ENCODE data around the gene CMSS1.

The CMSS1 gene

DNA sequence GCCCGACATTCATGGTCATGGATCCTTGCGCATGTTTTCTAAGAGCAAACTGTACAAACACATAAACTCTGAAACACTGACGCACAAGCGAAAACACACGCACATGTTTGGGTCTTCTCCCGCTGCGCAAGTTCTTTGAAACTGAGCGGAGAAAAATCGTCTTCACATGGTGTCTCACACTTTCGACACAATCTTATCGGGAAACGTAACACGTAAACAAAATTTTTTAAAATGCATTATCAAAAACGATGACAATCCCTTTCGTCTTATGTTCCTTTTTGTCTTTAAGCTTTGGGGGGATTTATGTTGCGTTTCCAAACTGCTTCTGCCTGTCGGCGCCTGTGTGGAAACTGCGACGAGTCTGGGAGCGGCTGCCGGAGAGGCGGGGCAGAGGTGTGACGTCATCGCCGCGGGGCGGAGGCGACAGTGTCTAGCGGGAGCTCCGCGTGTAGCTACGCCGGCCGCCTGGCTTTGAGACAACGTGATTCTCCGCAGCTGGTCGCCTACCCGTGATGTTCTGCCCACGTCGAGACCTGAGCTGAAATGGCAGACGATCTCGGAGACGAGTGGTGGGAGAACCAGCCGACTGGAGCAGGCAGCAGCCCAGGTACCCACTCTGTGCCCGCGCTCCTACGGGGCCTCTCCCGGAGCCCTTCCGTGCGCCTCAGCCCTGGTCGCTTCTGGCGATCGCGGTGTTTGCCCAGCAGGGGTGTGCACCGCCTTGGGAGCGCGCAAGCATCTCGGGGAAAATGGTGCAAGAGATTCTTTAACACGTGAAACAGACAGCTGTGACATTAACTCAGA, at the start of gene CMSS1:
Gene CMSS1 (plus strand): TSS at position 426 of the 804 bp plus-strand sequence.
- TF ChIP-seq, protein P1, sequence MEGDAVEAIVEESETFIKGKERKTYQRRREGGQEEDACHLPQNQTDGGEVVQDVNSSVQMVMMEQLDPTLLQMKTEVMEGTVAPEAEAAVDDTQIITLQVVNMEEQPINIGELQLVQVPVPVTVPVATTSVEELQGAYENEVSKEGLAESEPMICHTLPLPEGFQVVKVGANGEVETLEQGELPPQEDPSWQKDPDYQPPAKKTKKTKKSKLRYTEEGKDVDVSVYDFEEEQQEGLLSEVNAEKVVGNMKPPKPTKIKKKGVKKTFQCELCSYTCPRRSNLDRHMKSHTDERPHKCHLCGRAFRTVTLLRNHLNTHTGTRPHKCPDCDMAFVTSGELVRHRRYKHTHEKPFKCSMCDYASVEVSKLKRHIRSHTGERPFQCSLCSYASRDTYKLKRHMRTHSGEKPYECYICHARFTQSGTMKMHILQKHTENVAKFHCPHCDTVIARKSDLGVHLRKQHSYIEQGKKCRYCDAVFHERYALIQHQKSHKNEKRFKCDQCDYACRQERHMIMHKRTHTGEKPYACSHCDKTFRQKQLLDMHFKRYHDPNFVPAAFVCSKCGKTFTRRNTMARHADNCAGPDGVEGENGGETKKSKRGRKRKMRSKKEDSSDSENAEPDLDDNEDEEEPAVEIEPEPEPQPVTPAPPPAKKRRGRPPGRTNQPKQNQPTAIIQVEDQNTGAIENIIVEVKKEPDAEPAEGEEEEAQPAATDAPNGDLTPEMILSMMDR (conservative IDR thresholded peaks at IDR 0.05; ENCODE audit: low read depth) = peak; percentile 29
- H3K27ac ChIP-seq = peak within 1 kb of the TSS; percentile 82
- POLR2A ChIA-PET (ENCODE audit: low non-redundant PET) = interaction anchor here (0.7 to 1.0 kb wide), 2 partner anchors 16 to 443 kb away, joined by 3 to 5 read pairs; partner anchors contain the start of gene TBC1D23
- CTCF ChIA-PET = interaction anchor here (0.5 to 1.2 kb wide), 3 partner anchors 9 to 1137 kb away, joined by 3 to 5 read pairs (median 3); no protein-coding TSS in a partner anchor
- peak; percentile 89 for DNase-seq (ENCODE audit: low spot score)

DNA sequence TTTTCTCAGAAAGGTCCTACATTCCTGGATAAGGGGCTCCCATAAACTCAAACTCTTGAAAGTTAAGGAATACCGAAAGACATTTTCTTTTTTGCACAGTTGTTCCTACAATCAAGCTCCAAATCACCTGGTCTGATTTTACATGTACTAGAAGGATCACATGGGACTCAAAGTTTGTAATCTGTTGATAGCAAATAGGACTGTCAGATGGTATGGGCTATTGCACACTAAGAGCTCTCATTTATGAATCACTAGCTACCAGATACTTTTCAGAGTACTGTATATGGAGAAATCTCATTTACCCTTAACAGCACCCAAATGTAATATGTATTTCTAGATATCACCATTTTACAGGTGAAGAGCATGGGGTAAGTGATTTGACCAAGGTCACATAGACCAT, 49.5 kb upstream of the CMSS1 start:
- POLR2A ChIA-PET (ENCODE audit: low non-redundant PET) = interaction anchor here (0.6 kb wide), 1 partner anchor 523 kb away, joined by 4 read pairs; no protein-coding TSS in a partner anchor
- CTCF ChIA-PET = no interaction called here
- TF ChIP-seq, protein P1 (conservative IDR thresholded peaks at IDR 0.05; ENCODE audit: low read depth) = no peak
- no peak overlapping the region for H3K27ac ChIP-seq
- no peak for DNase-seq (ENCODE audit: low spot score)

DNA sequence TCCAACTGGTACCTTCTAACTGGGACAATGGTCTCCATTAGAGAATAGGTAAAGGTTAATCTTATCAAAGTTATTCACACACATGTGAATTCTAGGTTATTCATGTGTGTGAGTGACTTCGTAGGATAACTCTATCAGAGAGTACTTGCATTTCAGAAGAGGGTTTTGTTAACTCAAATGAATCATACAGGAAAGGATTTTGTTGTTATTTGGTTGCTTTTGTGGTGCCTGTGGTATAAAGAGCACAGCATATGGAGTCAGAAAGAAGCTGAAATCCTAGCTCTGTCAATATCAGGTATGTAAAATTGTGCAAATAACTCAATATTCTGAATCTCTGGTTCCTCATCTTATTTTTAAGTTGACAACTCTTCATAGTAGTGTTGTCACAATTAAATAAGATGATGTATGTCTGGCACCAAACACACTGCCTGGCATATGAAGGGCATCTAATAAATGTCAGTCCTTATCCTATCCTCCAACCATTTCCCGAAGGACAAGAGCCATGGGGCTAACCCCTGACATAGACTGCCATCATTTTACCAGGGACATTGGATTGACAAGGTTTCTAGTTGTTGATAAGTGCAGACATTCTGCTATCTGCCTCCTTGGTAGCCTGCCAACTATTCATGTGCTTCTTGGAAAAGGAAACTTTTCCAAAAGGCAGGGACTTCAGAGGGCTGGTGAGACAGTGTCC, 48.7 kb upstream of the CMSS1 start:
- TF ChIP-seq, protein P1 (conservative IDR thresholded peaks at IDR 0.05; ENCODE audit: low read depth) = no peak
- ChIA-PET POLR2A (ENCODE audit: low non-redundant PET) (no interaction called here), CTCF (no interaction called here)
- H3K27ac ChIP-seq = no peak overlapping the region
- no peak for DNase-seq (ENCODE audit: low spot score)

DNA sequence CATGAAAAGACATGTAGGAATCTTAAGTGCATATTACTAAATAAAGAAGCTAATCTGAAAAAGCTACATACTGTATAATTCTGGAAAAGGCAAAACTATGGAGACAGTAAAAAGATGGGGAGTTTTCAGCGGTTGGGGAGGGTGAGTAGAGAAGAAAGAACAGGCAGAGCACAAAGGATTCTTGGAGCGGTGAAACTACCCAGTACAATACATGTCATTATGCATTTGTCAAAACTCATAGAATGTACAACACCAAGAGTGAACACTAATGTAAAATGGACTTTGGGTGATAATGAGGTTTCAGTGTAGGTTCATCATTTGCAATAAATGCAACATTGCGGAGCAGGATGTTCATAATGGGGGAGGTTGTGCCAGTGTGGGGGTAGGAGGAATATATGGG, 45.5 kb upstream of the CMSS1 start:
- POLR2A ChIA-PET (ENCODE audit: low non-redundant PET) = no interaction called here
- CTCF ChIA-PET = no interaction called here
- no peak overlapping the region for H3K27ac ChIP-seq
- no peak for DNase-seq (ENCODE audit: low spot score)
- TF ChIP-seq, protein P1 (conservative IDR thresholded peaks at IDR 0.05; ENCODE audit: low read depth) = no peak

DNA sequence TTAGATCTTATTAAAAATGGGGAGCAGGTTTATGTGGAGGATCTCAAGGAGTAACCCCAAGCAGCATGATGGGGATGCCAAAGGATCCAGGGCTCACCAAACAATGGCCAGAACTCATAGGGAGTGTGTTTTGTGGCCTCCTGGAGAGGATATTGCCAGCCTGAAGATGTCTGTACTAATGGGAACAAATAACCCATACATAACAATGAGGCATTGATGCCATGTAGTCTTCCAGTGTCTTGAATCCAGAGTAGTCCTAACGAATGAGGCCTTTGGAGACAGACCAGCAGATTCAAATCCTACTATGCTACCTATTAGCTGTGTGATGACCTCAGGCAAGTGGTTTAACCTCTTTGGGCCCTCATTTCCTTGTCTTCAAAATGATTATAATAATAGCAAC, 45.0 kb upstream of the CMSS1 start:
- no peak overlapping the region for H3K27ac ChIP-seq
- TF ChIP-seq, protein P1 (conservative IDR thresholded peaks at IDR 0.05; ENCODE audit: low read depth) = no peak
- no peak for DNase-seq (ENCODE audit: low spot score)
- POLR2A ChIA-PET (ENCODE audit: low non-redundant PET) = no interaction called here
- CTCF ChIA-PET = no interaction called here

DNA sequence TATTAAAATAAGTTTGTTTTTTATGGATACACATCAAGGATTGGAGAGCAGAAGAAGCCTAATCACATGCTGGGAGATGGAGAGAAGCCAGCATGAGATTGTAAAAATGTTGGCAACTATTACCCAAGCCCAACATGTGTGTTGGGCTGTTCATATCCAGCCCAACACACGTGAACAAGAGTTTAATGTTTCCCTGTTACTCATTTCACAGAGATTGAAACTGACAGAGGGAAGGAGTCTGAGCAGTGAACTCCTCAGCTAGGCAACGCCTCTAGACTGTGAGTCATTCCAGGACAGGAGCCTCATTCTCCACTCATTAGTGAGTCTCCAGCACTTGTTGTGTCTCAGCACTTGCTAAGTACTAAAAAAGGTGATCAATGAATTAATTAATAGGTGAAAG, 43.2 kb upstream of the CMSS1 start:
- H3K27ac ChIP-seq = no peak overlapping the region
- peak; percentile 26 for DNase-seq (ENCODE audit: low spot score)
- ChIA-PET CTCF (no interaction called here), POLR2A (ENCODE audit: low non-redundant PET) (no interaction called here)
- TF ChIP-seq, protein P1 (conservative IDR thresholded peaks at IDR 0.05; ENCODE audit: low read depth) = no peak

Measured in RWPE1 (cell line).